Measurements from ENCODE around the gene PLSCR4.

DNA sequence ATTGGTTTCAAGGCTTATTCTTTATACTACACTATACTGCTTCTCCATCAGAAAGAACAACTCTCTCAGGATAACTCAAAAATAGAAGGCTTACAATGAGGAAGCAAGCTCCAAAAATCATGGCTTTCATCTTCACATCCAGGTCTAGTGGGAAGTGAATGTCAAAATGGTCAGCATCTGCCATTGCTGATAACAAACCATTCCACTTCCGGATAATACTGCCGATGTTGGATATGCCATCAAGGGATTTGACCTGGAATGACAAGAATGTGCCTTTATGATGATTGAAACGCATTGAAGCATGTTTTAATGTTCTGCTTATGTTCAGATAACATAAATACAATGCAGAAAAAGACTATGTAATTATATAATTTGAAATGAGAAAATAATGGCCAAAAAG, 55.9 kb downstream of the PLSCR4 start:
- TF ChIP-seq, protein P1, sequence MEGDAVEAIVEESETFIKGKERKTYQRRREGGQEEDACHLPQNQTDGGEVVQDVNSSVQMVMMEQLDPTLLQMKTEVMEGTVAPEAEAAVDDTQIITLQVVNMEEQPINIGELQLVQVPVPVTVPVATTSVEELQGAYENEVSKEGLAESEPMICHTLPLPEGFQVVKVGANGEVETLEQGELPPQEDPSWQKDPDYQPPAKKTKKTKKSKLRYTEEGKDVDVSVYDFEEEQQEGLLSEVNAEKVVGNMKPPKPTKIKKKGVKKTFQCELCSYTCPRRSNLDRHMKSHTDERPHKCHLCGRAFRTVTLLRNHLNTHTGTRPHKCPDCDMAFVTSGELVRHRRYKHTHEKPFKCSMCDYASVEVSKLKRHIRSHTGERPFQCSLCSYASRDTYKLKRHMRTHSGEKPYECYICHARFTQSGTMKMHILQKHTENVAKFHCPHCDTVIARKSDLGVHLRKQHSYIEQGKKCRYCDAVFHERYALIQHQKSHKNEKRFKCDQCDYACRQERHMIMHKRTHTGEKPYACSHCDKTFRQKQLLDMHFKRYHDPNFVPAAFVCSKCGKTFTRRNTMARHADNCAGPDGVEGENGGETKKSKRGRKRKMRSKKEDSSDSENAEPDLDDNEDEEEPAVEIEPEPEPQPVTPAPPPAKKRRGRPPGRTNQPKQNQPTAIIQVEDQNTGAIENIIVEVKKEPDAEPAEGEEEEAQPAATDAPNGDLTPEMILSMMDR (IDR thresholded peaks at IDR 0.05): no peak
- TF ChIP-seq POLR2AphosphoS5 (IDR thresholded peaks at IDR 0.05): no peak
